Esophagus squamous epithelium (tissue), 4 donors: ENCODE data around the gene DHX30.

Experiments used
- POLR2A ChIP-seq, 4 donors: fragments of 450-650 bp; IDR thresholded peaks; one replicate each; pipeline ENCODE4 v1.6.1; 2017; ENCODE audit warnings: antibody characterized with exemption in 4 of 4, mild to moderate bottlenecking in 4 of 4, moderate library complexity in 3 of 4
- TF ChIP-seq, protein P1 (sequence below), 6 experiments: fragments of 450-650 bp in 4 of 6; fragments of 200-600 bp in 2 of 6; sonication (generic) in 2 of 6; IDR thresholded peaks; one replicate each; pipeline ENCODE4 v1.5.1; 2016 to 2019; ENCODE audit warnings: antibody characterized with exemption in 6 of 6, mild to moderate bottlenecking in 4 of 6, moderate library complexity in 4 of 6

DNA sequence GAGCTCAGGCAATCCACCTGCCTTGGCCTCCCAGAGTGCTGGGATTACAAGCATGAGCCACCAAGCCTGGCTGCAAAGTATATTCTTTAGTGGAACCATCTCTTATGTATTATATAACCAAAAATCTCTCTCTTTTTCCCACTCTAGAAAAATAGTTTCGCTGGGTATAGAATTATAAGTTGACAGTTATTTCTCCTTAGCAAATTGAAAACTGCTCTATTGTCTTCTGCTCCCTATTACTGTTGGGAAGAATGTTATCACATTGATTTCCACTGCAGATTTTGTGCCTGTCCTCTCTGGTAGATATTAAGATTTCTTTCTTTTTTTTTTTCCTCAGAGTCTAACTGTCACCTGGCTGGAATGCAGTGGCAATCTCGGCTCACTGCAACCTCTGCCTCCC is 10.2 kb upstream of the DHX30 start:
- TF ChIP-seq, protein P1, sequence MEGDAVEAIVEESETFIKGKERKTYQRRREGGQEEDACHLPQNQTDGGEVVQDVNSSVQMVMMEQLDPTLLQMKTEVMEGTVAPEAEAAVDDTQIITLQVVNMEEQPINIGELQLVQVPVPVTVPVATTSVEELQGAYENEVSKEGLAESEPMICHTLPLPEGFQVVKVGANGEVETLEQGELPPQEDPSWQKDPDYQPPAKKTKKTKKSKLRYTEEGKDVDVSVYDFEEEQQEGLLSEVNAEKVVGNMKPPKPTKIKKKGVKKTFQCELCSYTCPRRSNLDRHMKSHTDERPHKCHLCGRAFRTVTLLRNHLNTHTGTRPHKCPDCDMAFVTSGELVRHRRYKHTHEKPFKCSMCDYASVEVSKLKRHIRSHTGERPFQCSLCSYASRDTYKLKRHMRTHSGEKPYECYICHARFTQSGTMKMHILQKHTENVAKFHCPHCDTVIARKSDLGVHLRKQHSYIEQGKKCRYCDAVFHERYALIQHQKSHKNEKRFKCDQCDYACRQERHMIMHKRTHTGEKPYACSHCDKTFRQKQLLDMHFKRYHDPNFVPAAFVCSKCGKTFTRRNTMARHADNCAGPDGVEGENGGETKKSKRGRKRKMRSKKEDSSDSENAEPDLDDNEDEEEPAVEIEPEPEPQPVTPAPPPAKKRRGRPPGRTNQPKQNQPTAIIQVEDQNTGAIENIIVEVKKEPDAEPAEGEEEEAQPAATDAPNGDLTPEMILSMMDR (IDR thresholded peaks at IDR 0.05): no peak
- no peak for TF ChIP-seq POLR2A (IDR thresholded peaks at IDR 0.05)
